K562 (cell line): ENCODE measurements around the gene COX6A1. TPM values are rescaled to one million over a fixed set of nuclear protein-coding genes. Genes with fewer than 3 reads are reported as not detected.

Source experiments
- CHCHD3 ChIP-seq: fragments of 250-450 bp; sonication (Bioruptor Pico); IDR thresholded peaks from 2 replicates; pipeline ENCODE4 v2.1.2; 2022; ENCODE audit warnings: mild to moderate bottlenecking
- COPS2 ChIP-seq: fragments of 450-650 bp; conservative IDR thresholded peaks from 2 replicates; pipeline ENCODE4 v1.6.1; 2016; ENCODE audit warnings: mild to moderate bottlenecking, moderate library complexity
- ESRRA ChIP-seq: fragments of 450-650 bp; IDR thresholded peaks from 2 replicates; pipeline ENCODE4 v1.6.1; 2014; ENCODE audit warnings: low read depth, mild to moderate bottlenecking, moderate library complexity, borderline replicate concordance
- ILK ChIP-seq: fragments of 450-650 bp; IDR thresholded peaks from 2 replicates; pipeline ENCODE4 v1.6.1; 2016; ENCODE audit warnings: missing genetic modification characterization, low read depth, mild to moderate bottlenecking, missing compliant biosample characterization, moderate library complexity, borderline replicate concordance
- IRF2 ChIP-seq: sonication (generic); formaldehyde crosslinking; IDR thresholded peaks from 2 replicates; pipeline ENCODE4 v1.8.1; 2022; ENCODE audit warnings: mild to moderate bottlenecking, missing genetic modification reagents
- JUND ChIP-seq, 2 experiments: IDR thresholded peaks; 2 replicates in 1 of 2; 3 replicates in 1 of 2; pipeline ENCODE4 v1.6.1; 2011; ENCODE audit warnings: borderline replicate concordance in 2 of 2, low read depth in 2 of 2, low read length in 2 of 2, improper control_type of control experiment in 1 of 2, missing biosample characterization in 1 of 2, missing genetic modification characterization in 1 of 2, missing genetic modification reagents in 1 of 2
- KAT7 ChIP-seq: sonication (generic); formaldehyde crosslinking; IDR thresholded peaks from 2 replicates; pipeline ENCODE4 v1.8.0; 2022; ENCODE audit warnings: missing genetic modification reagents, mild to moderate bottlenecking, borderline replicate concordance
- MXI1 ChIP-seq: IDR thresholded peaks from 2 replicates; pipeline ENCODE4 v1.6.1; 2011; ENCODE audit warnings: low read depth, mild to moderate bottlenecking, improper control_type of control experiment, low read length
- NR4A1 ChIP-seq, 2 experiments: fragments of 250-450 bp in 1 of 2; fragments of 450-650 bp in 1 of 2; sonication (Bioruptor Pico) in 1 of 2; IDR thresholded peaks; 2 replicates each; pipeline versions ENCODE4 v1.4.0 to v1.6.1; 2016 to 2020; ENCODE audit warnings: mild to moderate bottlenecking in 2 of 2, missing compliant biosample characterization in 1 of 2, missing genetic modification characterization in 1 of 2, moderate library complexity in 1 of 2
- OTX1 ChIP-seq: fragments of 450-650 bp; formaldehyde crosslinking; IDR thresholded peaks from 2 replicates; pipeline ENCODE4 v1.4.0; 2022; ENCODE audit warnings: mild to moderate bottlenecking
- PCBP1 ChIP-seq: fragments of 200-400 bp; formaldehyde crosslinking; IDR thresholded peaks from 2 replicates; pipeline ENCODE4 v1.6.1; 2018; ENCODE audit warnings: mild to moderate bottlenecking, low read depth, low read length; ENCODE audit not compliant: poor library complexity, severe bottlenecking
- POLR2G ChIP-seq: fragments of 200-400 bp; formaldehyde crosslinking; IDR thresholded peaks from 2 replicates; pipeline ENCODE4 v1.6.1; 2017; ENCODE audit warnings: low read depth, mild to moderate bottlenecking, antibody characterized with exemption, low read length, moderate library complexity
- RBFOX2 ChIP-seq: fragments of 200-400 bp; formaldehyde crosslinking; IDR thresholded peaks from 2 replicates; pipeline ENCODE4 v1.6.1; 2017; ENCODE audit warnings: low read depth, mild to moderate bottlenecking, low read length, moderate library complexity
- RCOR1 ChIP-seq, 2 experiments: IDR thresholded peaks; 2 replicates each; pipeline ENCODE4 v1.6.1; 2012; ENCODE audit warnings: low read depth in 2 of 2, low read length in 2 of 2, borderline replicate concordance in 1 of 2, improper control_type of control experiment in 1 of 2
- TOE1 ChIP-seq, 2 experiments: fragments of 450-650 bp in 1 of 2; sonication (generic) in 1 of 2; formaldehyde crosslinking in 1 of 2; IDR thresholded peaks; 2 replicates each; pipeline versions ENCODE4 v1.7.1 to v1.8.0; 2016 to 2022; ENCODE audit warnings: borderline replicate concordance in 2 of 2, mild to moderate bottlenecking in 2 of 2, antibody characterized with exemption in 1 of 2, inconsistent platforms in 1 of 2, low read depth in 1 of 2, missing genetic modification reagents in 1 of 2, moderate library complexity in 1 of 2
- XRCC5 ChIP-seq: fragments of 200-400 bp; formaldehyde crosslinking; IDR thresholded peaks from 2 replicates; pipeline ENCODE4 v1.6.1; 2017; ENCODE audit warnings: low read depth, mild to moderate bottlenecking, low read length
- ZFP30 ChIP-seq: fragments of 250-450 bp; sonication (Bioruptor Pico); IDR thresholded peaks from 2 replicates; pipeline ENCODE4 v1.8.0; 2022; ENCODE audit warnings: moderate library complexity, mild to moderate bottlenecking, inconsistent platforms, borderline replicate concordance
- ZKSCAN8 ChIP-seq: fragments of 200-800 bp; sonication (Bioruptor generic); IDR thresholded peaks from 2 replicates; pipeline ENCODE4 v1.6.1; 2016; ENCODE audit warnings: missing genetic modification characterization, missing compliant biosample characterization
- ZNF184 ChIP-seq: sonication (generic); formaldehyde crosslinking; IDR thresholded peaks from 2 replicates; pipeline ENCODE4 v1.5.0; 2020; ENCODE audit warnings: missing genetic modification reagents
- ZNF253 ChIP-seq: fragments of 250-450 bp; sonication (Bioruptor Pico); conservative IDR thresholded peaks from 2 replicates; pipeline ENCODE4 v1.6.1; 2021; ENCODE audit warnings: mild to moderate bottlenecking
- ZNF780A ChIP-seq: fragments of 250-450 bp; sonication (Bioruptor Pico); IDR thresholded peaks from 2 replicates; pipeline ENCODE4 v1.5.0; 2021; ENCODE audit warnings: mild to moderate bottlenecking
- polyA plus RNA-seq, 8 experiments: library from polyadenylated mRNA; depleted of rRNA in 4 of 8; stranded (reverse) in 5 of 8; unstranded in 3 of 8; fragments of >200 nt; fragmentation: Nextera tagmentation in 2 of 8; fragmentation: Illumina TruSeq in 1 of 8; extraction: Ambion mirVana in 2 of 8; extraction: Trizol in 1 of 8; gene quantifications; 2 replicates each; pipeline versions ENCODE4 v1.2.1 to v1.2.3, GENCODE V29; 2011 to 2014; ENCODE audit warnings: inconsistent platforms in 1 of 8, missing spikeins in 1 of 8
- total RNA-seq, 7 experiments: library from RNA; depleted of rRNA in 6 of 7; stranded (reverse); fragments of >200 nt in 6 of 7; fragmentation: Illumina TruSeq in 2 of 7; extraction: Trizol in 2 of 7; gene quantifications; 2 replicates each; pipeline versions ENCODE4 v1.2.1 to v1.2.3, GENCODE V29; 2011 to 2021; ENCODE audit warnings: low replicate concordance in 1 of 7
- TF ChIP-seq, protein P1 (sequence below): fragments of 250-450 bp; sonication (Bioruptor Pico); IDR thresholded peaks from 2 replicates; pipeline ENCODE4 v1.4.0; 2020
- TF ChIP-seq, protein P2 (sequence below), 2 experiments: fragments of 450-650 bp; conservative IDR thresholded peaks; 2 replicates each; pipeline ENCODE4 v1.6.1; 2017; ENCODE audit warnings: mild to moderate bottlenecking in 2 of 2, moderate library complexity in 2 of 2

Gene COX6A1
- total and polyA plus RNA-seq, 9 of the 15 experiments (the other 6 are each of a cell fraction or from before 2014, with no cell fraction given): 414 to 4,142 (median 931) TPM

DNA sequence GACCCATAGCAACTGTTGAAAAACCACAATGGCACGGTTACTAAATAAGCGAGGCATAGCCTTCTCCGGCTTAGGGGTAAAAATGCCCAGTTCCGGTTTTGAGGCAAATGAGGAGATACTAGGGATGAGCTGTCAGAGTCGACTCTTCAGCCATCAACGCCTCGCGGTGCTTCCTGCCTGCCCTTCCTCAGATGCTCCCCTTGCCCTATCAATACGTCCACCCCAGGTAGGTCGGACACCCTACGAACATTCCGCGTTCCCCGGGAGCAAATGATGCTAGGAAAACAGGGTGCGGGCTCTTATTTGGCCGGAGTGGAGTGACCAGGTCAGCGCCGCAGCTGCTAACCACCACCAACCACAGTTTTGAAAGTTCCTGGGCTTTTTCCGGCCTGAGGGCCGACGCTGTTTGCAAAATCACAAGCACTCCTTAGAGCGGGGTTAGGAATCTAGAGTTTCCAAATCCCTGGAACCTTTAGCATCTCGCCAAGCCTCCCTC, 30.5 kb downstream of the COX6A1 start (continued):
- TF ChIP-seq ILK: no peak
- TF ChIP-seq NR4A1 (CRISPR knock-in tag; IDR thresholded peaks at IDR 0.05): no peak
- no peak for TF ChIP-seq NR4A1 (tag; IDR thresholded peaks at IDR 0.05)
- peak; percentile 47; the same call in 1 of the 2 replicates for TF ChIP-seq POLR2G
- TF ChIP-seq ZNF780A: no peak
- TF ChIP-seq COPS2: no peak
- no peak for TF ChIP-seq ZNF253 (CRISPR knock-in tag)
- no peak for TF ChIP-seq ZKSCAN8 (CRISPR knock-in tag)
- TF ChIP-seq CHCHD3 (CRISPR knock-in tag): no peak
- TF ChIP-seq, protein P1, sequence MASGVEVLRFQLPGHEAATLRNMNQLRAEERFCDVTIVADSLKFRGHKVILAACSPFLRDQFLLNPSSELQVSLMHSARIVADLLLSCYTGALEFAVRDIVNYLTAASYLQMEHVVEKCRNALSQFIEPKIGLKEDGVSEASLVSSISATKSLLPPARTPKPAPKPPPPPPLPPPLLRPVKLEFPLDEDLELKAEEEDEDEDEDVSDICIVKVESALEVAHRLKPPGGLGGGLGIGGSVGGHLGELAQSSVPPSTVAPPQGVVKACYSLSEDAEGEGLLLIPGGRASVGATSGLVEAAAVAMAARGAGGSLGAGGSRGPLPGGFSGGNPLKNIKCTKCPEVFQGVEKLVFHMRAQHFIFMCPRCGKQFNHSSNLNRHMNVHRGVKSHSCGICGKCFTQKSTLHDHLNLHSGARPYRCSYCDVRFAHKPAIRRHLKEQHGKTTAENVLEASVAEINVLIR (CRISPR knock-in tag): 0 out of 2 replicates have a peak, but pooled peaks have one; percentile 6
- no peak for TF ChIP-seq PCBP1
- no peak for TF ChIP-seq ZNF184 (CRISPR knock-in tag)
- peak; percentile 15; the same call in 1 of the 2 replicates for TF ChIP-seq TOE1 (IDR thresholded peaks at IDR 0.05; ENCODE audit: borderline replicate concordance)
- no peak for TF ChIP-seq TOE1 (CRISPR knock-in tag; IDR thresholded peaks at IDR 0.05; ENCODE audit: borderline replicate concordance, low read depth)
- TF ChIP-seq IRF2: no peak
- TF ChIP-seq JUND (IDR thresholded peaks at IDR 0.05; ENCODE audit: borderline replicate concordance, low read depth, low read length): peak; percentile 22; the same call in 1 of the 2 replicates
- TF ChIP-seq JUND (tag; IDR thresholded peaks at IDR 0.05; ENCODE audit: borderline replicate concordance, low read depth, low read length): 0 out of 3 replicates have a peak, but pooled peaks have one; percentile 5
- TF ChIP-seq RBFOX2: peak; percentile 14
- TF ChIP-seq RCOR1 (IDR thresholded peaks at IDR 0.05; ENCODE audit: borderline replicate concordance in 1 of 2, low read depth in 2 of 2, low read length in 2 of 2): peak in 1 of 2 experiments; percentile 64; a peak in 1 of 4 replicates
- TF ChIP-seq ZFP30 (CRISPR knock-in tag): no peak
- no peak for TF ChIP-seq OTX1
- 0 out of 2 replicates have a peak, but pooled peaks have one; percentile 14 for TF ChIP-seq ESRRA
- TF ChIP-seq, protein P2, sequence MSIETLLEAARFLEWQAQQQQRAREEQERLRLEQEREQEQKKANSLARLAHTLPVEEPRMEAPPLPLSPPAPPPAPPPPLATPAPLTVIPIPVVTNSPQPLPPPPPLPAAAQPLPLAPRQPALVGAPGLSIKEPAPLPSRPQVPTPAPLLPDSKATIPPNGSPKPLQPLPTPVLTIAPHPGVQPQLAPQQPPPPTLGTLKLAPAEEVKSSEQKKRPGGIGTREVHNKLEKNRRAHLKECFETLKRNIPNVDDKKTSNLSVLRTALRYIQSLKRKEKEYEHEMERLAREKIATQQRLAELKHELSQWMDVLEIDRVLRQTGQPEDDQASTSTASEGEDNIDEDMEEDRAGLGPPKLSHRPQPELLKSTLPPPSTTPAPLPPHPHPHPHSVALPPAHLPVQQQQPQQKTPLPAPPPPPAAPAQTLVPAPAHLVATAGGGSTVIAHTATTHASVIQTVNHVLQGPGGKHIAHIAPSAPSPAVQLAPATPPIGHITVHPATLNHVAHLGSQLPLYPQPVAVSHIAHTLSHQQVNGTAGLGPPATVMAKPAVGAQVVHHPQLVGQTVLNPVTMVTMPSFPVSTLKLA (conservative IDR thresholded peaks at IDR 0.05): peak in 1 of 2 experiments; percentile 43; a peak in 1 of 4 replicates
- TF ChIP-seq MXI1: no peak
- TF ChIP-seq KAT7: no peak
- 0 out of 2 replicates have a peak, but pooled peaks have one; percentile 50 for TF ChIP-seq XRCC5
